GM12878 (cell line): ENCODE measurements around the gene ZSCAN32. TPM values are rescaled to one million over a fixed set of nuclear protein-coding genes. Genes with fewer than 3 reads are reported as not detected.

Experiments used
- ATF7 ChIP-seq: fragments of 450-650 bp; IDR thresholded peaks from 2 replicates; pipeline ENCODE4 v1.6.1; 2016; ENCODE audit warnings: low read depth, mild to moderate bottlenecking
- BHLHE40 ChIP-seq, 2 experiments: fragments of 450-650 bp in 1 of 2; IDR thresholded peaks; 2 replicates each; pipeline ENCODE4 v1.6.1; 2011 to 2017; ENCODE audit warnings: low read depth in 2 of 2, borderline replicate concordance in 1 of 2, improper control_type of control experiment in 1 of 2, low read length in 1 of 2, mild to moderate bottlenecking in 1 of 2
- CBFB ChIP-seq: IDR thresholded peaks from 2 replicates; pipeline ENCODE4 v1.6.1; 2016; ENCODE audit warnings: antibody characterized with exemption, low read depth
- EP300 ChIP-seq, 2 experiments: fragments of 150-350 bp in 1 of 2; IDR thresholded peaks; 2 replicates each; pipeline ENCODE4 v1.6.1; 2011 to 2012; ENCODE audit warnings: low read depth in 2 of 2, low read length in 2 of 2, borderline replicate concordance in 1 of 2, improper control_type of control experiment in 1 of 2, inconsistent platforms in 1 of 2; ENCODE audit not compliant: control insufficient read depth in 1 of 2
- FOXK2 ChIP-seq: fragments of 450-650 bp; IDR thresholded peaks from 2 replicates; pipeline ENCODE4 v1.6.1; 2017; ENCODE audit warnings: mild to moderate bottlenecking, moderate library complexity
- KLF5 ChIP-seq: fragments of 450-650 bp; IDR thresholded peaks from 2 replicates; pipeline ENCODE4 v1.6.1; 2014; ENCODE audit warnings: mild to moderate bottlenecking; ENCODE audit not compliant: partially characterized antibody
- NFXL1 ChIP-seq: fragments of 450-650 bp; IDR thresholded peaks from 2 replicates; pipeline ENCODE4 v1.6.1; 2017; ENCODE audit warnings: antibody characterized with exemption, mild to moderate bottlenecking, borderline replicate concordance
- NFYA ChIP-seq: IDR thresholded peaks from 2 replicates; pipeline ENCODE4 v1.6.1; 2011; ENCODE audit warnings: low read depth, mild to moderate bottlenecking, low read length, improper control_type of control experiment, borderline replicate concordance
- NFYB ChIP-seq: IDR thresholded peaks from 2 replicates; pipeline ENCODE4 v1.6.1; 2011; ENCODE audit warnings: low read depth, mild to moderate bottlenecking, low read length, improper control_type of control experiment, moderate library complexity; ENCODE audit not compliant: insufficient read depth
- NR2C1 ChIP-seq: fragments of 450-650 bp; IDR thresholded peaks from 2 replicates; pipeline ENCODE4 v1.6.1; 2017; ENCODE audit warnings: antibody characterized with exemption, mild to moderate bottlenecking, moderate library complexity
- RAD51 ChIP-seq: fragments of 450-650 bp; IDR thresholded peaks from 2 replicates; pipeline ENCODE4 v1.6.1; 2016; ENCODE audit warnings: moderate library complexity, mild to moderate bottlenecking, inconsistent platforms
- STAT3 ChIP-seq: IDR thresholded peaks from 2 replicates; pipeline ENCODE4 v1.6.1; 2011; ENCODE audit warnings: low read depth, low read length, improper control_type of control experiment
- SUPT20H ChIP-seq: IDR thresholded peaks from 2 replicates; pipeline ENCODE4 v1.6.1; 2011; ENCODE audit warnings: low read depth, mild to moderate bottlenecking, low read length, moderate library complexity, borderline replicate concordance; ENCODE audit not compliant: control insufficient read depth
- ZNF384 ChIP-seq: IDR thresholded peaks from 2 replicates; pipeline ENCODE4 v1.6.1; 2012; ENCODE audit warnings: low read depth, mild to moderate bottlenecking, low read length, improper control_type of control experiment, borderline replicate concordance
- ZZZ3 ChIP-seq: IDR thresholded peaks from 2 replicates; pipeline ENCODE4 v1.6.1; 2011; ENCODE audit warnings: low read depth; ENCODE audit not compliant: control insufficient read depth, insufficient read length
- polyA plus RNA-seq, 11 experiments: library from polyadenylated mRNA; depleted of rRNA in 4 of 11; unstranded in 6 of 11; stranded (reverse) in 5 of 11; fragments of >200 nt; fragmentation: Nextera tagmentation in 4 of 11; fragmentation: Illumina TruSeq in 1 of 11; extraction: Ambion mirVana in 4 of 11; extraction: Trizol in 1 of 11; gene quantifications; 1 replicate in 1 of 11; 2 replicates in 10 of 11; pipeline versions ENCODE4 v1.2.1 to v1.2.3, GENCODE V29; 2011 to 2016; ENCODE audit warnings: inconsistent platforms in 2 of 11, missing spikeins in 2 of 11, low read depth in 1 of 11
- total RNA-seq, 4 experiments: library from RNA; depleted of rRNA in 3 of 4; stranded (reverse); fragments of >200 nt in 3 of 4; fragmentation: Illumina TruSeq in 1 of 4; extraction: Trizol in 1 of 4; gene quantifications; 2 replicates each; pipeline versions ENCODE4 v1.2.1 to v1.2.3, GENCODE V29; 2013 to 2021
- TF ChIP-seq, protein P1 (sequence below): fragments of 450-650 bp; IDR thresholded peaks from 2 replicates; pipeline ENCODE4 v1.6.1; 2017; ENCODE audit warnings: mild to moderate bottlenecking, moderate library complexity
- TF ChIP-seq, protein P2 (sequence below): IDR thresholded peaks from 2 replicates; pipeline ENCODE4 v1.6.1; 2012; ENCODE audit warnings: low read depth, low read length, improper control_type of control experiment
- TF ChIP-seq, protein P3 (sequence below): fragments of 450-650 bp; IDR thresholded peaks from 2 replicates; pipeline ENCODE4 v1.6.1; 2017; ENCODE audit warnings: low read depth, mild to moderate bottlenecking, moderate library complexity
- TF ChIP-seq, protein P4 (sequence below): fragments of 450-650 bp; formaldehyde crosslinking; IDR thresholded peaks from 2 replicates; pipeline ENCODE4 v1.5.0; 2022; ENCODE audit warnings: mild to moderate bottlenecking, missing genetic modification characterization

ZSCAN32 gene
- total and polyA plus RNA-seq, 10 of the 15 experiments (the other 5 are each of a cell fraction or from before 2014, with no cell fraction given): 9.6 to 23.8 (median 15.5) TPM

DNA sequence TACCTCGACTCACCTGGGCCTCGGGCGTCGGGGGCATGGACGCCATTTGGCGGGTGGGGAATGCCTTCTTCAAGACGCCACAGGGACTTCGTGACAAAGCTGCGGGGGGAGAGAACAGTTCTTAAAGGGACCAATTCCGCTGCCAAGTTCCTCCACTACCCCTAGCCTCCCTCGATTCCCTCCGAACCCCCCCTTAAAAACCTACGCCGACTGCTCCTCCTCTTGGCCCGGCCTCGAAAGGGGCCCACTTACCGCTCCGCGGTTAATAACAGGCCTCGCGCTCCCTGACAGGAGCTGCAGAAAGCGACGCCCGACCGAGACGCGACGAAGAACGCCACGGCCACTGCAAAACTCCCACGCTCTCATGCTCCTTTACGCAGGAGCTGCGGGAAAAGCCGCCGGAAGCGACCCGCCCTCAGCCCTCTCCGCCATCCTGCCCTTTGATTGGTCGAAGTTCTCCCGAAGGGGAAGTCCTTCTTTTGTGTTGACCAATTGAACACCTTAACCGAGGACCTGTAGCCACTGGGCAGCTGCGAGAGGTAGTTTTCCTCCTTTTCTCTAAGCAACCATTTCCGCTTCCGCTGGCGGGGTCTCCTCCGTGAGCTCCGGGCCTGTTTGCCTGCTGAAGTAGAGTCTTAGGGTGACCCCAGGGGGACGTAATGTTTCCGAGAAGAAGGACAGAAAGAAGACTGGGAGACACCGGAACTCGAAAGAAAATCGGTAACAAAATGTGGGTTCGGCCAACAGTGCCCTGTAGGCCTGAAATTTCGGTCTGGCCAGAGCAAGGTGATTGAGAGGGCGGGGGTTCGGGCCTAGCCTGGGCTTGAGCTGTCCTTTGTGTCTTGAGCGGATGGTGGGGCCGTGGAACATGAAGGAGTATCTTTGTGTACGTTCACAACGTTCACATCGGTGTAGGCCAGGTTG lies 42.6 kb upstream of the ZSCAN32 start, which contains the start of the genes NAA60 and ZNF597 (continued):
- TF ChIP-seq EP300 (IDR thresholded peaks at IDR 0.05; ENCODE audit: borderline replicate concordance in 1 of 2, control insufficient read depth in 1 of 2, low read depth in 2 of 2, low read length in 2 of 2) (no peak), STAT3 (no peak), SUPT20H (no peak), CBFB (peak; percentile 48; the same call in 1 of the 2 replicates), NFYA (no peak; the same call in 1 of the 2 replicates), ATF7 (no peak), NR2C1 (no peak), BHLHE40 (IDR thresholded peaks at IDR 0.05; ENCODE audit: borderline replicate concordance in 1 of 2, low read depth in 2 of 2, low read length in 1 of 2) (no peak), NFXL1 (no peak), NFYB (peak; percentile 75), ZZZ3 (no peak), RAD51 (no peak), ZNF384 (no peak), FOXK2 (no peak), KLF5 (no peak)
- TF ChIP-seq, protein P1, sequence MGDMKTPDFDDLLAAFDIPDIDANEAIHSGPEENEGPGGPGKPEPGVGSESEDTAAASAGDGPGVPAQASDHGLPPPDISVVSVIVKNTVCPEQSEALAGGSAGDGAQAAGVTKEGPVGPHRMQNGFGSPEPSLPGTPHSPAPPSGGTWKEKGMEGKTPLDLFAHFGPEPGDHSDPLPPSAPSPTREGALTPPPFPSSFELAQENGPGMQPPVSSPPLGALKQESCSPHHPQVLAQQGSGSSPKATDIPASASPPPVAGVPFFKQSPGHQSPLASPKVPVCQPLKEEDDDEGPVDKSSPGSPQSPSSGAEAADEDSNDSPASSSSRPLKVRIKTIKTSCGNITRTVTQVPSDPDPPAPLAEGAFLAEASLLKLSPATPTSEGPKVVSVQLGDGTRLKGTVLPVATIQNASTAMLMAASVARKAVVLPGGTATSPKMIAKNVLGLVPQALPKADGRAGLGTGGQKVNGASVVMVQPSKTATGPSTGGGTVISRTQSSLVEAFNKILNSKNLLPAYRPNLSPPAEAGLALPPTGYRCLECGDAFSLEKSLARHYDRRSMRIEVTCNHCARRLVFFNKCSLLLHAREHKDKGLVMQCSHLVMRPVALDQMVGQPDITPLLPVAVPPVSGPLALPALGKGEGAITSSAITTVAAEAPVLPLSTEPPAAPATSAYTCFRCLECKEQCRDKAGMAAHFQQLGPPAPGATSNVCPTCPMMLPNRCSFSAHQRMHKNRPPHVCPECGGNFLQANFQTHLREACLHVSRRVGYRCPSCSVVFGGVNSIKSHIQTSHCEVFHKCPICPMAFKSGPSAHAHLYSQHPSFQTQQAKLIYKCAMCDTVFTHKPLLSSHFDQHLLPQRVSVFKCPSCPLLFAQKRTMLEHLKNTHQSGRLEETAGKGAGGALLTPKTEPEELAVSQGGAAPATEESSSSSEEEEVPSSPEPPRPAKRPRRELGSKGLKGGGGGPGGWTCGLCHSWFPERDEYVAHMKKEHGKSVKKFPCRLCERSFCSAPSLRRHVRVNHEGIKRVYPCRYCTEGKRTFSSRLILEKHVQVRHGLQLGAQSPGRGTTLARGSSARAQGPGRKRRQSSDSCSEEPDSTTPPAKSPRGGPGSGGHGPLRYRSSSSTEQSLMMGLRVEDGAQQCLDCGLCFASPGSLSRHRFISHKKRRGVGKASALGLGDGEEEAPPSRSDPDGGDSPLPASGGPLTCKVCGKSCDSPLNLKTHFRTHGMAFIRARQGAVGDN: no peak
- TF ChIP-seq, protein P2, sequence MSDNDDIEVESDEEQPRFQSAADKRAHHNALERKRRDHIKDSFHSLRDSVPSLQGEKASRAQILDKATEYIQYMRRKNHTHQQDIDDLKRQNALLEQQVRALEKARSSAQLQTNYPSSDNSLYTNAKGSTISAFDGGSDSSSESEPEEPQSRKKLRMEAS: peak; percentile 25
- TF ChIP-seq, protein P3, sequence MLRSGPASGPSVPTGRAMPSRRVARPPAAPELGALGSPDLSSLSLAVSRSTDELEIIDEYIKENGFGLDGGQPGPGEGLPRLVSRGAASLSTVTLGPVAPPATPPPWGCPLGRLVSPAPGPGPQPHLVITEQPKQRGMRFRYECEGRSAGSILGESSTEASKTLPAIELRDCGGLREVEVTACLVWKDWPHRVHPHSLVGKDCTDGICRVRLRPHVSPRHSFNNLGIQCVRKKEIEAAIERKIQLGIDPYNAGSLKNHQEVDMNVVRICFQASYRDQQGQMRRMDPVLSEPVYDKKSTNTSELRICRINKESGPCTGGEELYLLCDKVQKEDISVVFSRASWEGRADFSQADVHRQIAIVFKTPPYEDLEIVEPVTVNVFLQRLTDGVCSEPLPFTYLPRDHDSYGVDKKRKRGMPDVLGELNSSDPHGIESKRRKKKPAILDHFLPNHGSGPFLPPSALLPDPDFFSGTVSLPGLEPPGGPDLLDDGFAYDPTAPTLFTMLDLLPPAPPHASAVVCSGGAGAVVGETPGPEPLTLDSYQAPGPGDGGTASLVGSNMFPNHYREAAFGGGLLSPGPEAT: 0 out of 2 replicates have a peak, but pooled peaks have one; percentile 25
- TF ChIP-seq, protein P4, sequence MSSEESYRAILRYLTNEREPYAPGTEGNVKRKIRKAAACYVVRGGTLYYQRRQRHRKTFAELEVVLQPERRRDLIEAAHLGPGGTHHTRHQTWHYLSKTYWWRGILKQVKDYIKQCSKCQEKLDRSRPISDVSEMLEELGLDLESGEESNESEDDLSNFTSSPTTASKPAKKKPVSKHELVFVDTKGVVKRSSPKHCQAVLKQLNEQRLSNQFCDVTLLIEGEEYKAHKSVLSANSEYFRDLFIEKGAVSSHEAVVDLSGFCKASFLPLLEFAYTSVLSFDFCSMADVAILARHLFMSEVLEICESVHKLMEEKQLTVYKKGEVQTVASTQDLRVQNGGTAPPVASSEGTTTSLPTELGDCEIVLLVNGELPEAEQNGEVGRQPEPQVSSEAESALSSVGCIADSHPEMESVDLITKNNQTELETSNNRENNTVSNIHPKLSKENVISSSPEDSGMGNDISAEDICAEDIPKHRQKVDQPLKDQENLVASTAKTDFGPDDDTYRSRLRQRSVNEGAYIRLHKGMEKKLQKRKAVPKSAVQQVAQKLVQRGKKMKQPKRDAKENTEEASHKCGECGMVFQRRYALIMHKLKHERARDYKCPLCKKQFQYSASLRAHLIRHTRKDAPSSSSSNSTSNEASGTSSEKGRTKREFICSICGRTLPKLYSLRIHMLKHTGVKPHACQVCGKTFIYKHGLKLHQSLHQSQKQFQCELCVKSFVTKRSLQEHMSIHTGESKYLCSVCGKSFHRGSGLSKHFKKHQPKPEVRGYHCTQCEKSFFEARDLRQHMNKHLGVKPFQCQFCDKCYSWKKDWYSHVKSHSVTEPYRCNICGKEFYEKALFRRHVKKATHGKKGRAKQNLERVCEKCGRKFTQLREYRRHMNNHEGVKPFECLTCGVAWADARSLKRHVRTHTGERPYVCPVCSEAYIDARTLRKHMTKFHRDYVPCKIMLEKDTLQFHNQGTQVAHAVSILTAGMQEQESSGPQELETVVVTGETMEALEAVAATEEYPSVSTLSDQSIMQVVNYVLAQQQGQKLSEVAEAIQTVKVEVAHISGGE (CRISPR knock-in tag): no peak
